HG03521 (cell line): ENCODE measurements around the gene NOB1.
A peak's percentile ranks its signal among the peaks of the same experiment; 100 is the strongest.
"Not testable (repeated sequence)": the region's sequence is repeated elsewhere in the genome, so short reads cannot be mapped to it uniquely, and the experiment has no call there.

Source experiments
- ATAC-seq: cut with Tn5 transposase; IDR thresholded peaks from one replicate; pipeline ENCODE4 v1.9.1; 2021; ENCODE audit warnings: mild to moderate bottlenecking, moderate library complexity; ENCODE audit not compliant: unreplicated experiment

The NOB1 gene

DNA sequence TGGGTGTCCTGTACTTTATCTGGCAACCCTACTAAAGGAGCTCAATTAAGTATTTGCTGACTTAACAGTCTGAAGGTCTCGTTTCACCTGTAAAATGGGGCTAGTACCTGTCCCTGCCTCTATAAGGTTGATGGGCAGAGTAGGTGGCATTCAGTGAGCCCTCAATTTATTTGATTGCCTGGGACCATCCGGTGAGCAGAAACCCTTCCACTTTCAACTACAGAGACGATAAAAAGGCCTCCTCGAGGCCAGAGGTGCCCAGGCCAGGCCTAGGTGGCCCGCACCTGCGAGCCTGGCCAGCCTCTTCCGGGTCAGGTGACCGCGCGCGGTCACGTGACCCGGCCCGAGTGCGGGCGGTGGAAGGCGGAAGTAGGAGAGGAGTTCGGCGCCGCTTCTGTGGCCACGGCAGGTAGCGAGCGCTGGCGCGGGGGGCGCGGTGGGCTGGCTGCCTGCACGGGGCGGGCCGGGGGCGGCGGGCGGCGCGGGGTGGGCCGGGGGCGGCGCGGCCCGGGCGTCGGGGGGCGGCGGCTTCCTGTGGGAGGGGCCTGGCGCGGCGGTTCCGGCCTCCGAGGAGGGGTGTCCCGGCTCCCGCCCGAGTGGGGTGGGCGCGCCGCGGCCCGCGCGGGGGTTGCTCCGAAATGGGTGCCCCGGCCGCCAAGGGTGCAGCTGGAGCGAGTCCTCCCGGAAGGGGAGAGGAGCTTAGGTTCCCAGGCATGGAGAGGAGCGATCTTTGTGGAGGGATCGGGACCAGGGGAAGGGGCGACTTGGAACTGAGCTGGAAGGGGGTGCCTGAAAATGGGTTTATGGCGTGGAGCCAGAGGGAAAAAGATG, 7.5 kb upstream of the NOB1 start, which contains the start of gene WWP2:
Gene WWP2 (plus strand): TSS at position 350 of the 831 bp plus-strand sequence. CDS start 24,679 bp downstream, outside the sequence.
- ATAC-seq: peak; percentile 84

DNA sequence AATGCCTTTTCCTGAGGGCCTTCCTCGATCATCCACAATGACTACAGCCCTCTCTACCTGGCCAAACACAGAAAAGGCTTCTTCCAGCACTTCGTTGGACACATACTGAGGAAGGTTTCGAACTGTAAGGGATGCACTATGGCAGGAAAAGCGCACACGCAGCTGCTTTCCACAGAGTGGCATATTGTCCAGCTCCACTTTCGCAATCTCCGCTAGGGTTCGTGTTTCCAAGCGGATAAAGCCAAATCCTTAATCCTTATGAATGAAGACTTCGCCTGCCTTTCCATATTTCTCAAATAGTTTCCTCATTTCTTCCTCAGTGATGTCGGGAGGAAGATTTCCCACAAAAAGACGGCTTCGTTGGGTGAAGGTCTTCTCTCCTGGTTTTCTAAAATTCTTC, 2.6 kb upstream of the NOB1 start:
- not testable (repeated sequence) for ATAC-seq

DNA sequence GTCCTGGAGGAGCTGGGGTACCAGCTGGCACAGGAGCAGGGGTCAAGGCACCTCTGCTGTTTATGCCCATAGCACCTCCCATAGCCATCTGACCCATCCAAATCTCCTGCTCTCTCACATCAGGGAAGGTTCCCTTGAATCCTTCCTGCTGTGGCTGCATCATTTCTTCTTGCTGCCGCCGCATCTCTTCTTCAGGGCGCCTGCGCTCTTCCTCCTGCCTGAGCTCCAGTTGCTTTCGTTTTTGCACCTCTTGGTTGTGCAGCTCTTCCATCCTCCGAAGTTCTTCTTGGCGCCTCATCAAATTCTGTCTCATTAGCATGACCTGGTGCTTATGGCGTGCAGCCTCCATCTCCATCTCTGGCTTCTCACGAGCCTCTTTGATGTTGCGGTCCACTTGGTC, 2.0 kb upstream of the NOB1 start:
- ATAC-seq: no peak

DNA sequence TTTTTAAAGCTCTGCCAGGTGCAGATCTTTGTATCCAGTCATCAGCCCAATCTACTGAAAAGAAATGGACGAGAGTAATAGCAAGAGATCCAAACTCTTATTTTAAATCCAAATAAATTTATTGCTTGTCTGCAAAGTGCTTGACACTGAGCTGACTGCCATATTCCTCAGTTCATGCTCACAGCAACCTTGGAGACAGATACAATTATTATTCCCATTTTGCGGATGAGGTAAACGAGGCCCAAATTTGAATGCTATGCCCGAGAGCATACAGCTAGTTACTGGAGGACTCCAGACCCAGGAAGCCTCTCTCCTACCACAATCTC, 620 bp downstream of the NOB1 start:
- ATAC-seq: no peak

DNA sequence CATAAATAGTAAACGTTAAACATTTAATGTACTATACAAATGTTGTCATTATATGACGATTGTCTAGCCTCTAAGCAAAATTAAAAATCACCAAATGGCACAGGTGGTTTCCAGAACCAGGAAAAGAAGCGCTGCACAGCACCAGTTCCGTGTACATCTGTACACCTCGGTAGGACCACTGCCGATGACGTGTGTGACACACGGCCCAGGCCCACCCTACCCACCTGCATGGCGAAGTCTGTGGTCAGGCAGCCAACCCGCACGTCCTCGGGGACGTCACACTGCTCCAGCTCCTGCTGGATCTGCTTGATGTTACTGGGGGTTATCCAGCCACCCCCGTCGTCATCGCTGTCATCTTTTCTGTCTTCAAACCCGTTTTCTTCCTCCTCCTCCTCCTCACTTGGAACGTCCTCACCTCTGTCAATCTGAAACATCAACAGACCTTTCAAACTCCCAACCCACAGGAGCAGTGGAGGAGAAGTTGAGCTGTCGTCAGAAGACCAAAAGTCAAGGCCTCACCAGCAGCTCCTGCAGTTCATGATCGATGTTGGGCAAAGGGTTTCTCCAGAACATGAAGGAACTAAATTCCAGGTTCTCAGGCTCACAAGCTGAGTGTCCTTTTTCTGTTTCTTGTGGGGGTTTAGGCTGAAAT, 5.9 kb downstream of the NOB1 start:
- no peak for ATAC-seq

DNA sequence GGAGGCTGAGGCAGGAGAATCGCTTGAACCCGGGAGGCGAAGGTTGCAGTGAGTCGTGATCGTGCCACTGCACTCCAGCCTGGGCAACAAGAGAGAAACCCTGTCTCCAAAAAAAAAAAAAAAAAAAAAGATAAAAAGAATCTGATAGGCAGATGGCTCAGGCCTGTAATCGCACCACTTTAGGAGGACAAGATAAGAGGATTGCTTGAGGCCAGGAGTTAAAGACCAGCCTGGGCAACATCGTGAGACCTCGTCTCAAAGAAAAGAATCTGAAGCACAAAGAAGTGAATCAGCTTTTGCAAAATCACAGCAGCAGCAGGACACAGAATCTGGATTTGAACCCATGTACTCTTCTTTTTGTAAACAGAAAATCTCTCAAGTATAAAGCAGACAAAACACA, 7.6 kb downstream of the NOB1 start:
- ATAC-seq: no peak

DNA sequence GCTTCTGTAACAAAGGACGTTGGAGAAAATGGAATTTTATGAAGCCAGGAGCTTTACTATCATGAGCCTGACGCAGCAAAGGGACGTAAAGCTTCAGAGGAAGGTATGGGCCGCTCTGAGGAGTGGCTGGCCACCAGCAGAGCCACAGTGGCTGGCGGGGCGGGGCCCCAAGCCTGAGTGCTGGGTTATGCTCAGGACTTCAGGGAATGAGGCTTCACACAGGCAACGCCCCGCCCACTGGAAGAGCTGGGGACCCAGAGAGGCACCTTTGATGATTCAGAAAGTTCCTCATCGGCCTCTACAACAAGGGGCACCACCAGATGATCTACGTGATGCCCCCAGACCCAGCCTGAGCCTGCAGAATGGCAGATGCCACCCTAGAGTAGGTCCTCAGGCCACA, 8.8 kb downstream of the NOB1 start:
- no peak for ATAC-seq

DNA sequence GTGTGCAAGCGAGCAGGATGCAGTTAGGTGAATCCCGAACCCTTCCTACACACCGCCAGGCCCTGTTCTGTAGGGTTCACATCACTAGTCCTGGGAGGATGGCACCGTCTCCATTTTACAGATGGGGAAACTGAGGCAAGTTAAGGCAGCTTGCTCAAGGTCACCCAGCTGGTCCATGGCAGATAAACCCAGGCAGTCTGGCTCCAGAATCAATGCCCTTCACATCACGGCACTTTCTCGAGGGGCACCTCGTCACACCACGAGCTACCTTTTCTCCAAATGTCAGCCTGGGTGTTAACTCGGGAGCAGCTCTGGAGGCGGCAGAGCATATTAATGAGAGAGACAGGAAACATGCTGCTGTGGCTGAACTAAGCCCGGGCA, 9.5 kb downstream of the NOB1 start:
- ATAC-seq: no peak

DNA sequence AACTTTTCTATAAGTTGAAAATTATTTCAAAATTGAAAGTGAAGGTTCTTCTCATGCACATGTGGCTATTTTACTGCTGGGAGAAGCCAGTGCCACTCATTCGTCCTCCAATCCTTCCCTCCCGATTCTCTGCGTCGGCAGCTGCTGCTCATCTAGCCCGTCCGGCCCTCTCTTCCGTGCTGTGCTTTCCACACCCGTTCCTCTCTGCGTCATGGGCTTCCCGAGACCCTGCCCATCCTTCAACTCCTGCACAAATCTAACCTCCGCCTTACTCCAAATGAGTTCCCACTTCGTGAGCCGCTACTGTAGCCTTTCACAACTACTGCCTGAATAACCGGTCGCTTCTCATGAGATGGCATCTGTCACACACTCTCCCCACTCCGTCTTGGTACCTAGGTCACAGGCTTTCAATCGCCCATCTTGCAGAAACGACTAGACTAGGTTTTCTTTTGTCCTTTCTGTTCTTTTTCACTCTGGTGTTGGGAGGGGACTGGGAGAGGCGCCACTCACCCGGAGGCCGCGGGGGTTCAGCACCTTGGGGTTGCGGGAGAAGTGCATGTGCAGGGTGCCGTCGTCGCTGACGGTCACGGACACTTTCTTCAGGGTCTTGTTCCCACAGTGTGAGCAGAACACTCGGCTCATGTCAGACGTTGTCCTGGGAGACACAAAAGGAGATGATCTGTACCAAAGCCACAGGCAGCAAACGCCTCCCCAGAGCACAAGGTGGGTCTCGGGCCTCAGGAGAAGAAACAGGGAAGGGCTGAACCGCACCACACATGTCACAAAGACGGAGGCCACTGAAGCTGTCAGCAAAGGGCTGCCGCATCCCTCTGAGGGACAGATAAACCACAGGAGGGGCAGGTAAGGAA, 10.1 kb downstream of the NOB1 start:
- ATAC-seq: no peak

DNA sequence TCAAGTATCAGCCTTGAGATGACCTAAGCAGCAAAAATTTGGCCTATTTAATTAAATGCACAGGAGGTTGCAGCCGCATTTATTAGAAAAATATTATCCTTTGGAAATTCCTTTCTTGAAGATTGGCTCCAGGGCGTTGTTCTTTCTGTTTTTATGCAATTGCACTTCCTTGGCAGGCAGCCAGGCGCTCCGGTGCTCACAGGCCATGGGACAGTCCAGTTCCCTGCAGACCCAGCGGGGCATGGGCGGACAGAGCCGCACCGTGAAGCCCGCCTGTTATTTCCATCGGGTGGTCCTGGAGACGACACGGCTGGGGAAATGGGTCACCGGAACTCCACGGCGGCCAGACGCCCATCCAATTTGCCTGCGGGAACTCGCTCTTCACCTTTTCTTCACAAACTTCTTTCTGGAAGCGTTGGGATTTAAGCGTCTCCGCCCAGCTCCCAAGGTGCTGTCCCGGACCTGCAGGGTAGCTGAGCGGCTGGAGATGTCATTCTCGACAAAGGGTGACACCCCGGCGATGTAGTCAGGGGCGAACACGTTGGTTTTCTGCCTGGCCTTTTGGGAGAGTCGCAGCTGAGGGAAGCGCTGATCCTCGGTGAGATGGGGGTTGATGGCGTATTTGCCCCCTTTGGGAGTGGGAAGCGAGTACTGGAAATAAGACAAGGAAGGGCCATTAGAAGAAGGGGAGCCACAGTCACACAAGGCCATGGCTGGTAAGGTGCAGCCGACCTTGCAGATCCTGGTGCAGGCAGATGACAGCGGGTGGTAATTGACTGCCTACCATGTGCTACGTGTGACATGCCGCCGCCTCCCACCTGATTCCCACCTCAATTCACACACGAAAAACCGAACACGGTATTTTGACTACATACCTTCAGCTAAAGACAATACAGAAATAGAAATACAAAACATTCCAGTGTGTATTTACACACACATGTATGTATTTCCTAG, 12.5 kb downstream of the NOB1 start:
- no peak for ATAC-seq

DNA sequence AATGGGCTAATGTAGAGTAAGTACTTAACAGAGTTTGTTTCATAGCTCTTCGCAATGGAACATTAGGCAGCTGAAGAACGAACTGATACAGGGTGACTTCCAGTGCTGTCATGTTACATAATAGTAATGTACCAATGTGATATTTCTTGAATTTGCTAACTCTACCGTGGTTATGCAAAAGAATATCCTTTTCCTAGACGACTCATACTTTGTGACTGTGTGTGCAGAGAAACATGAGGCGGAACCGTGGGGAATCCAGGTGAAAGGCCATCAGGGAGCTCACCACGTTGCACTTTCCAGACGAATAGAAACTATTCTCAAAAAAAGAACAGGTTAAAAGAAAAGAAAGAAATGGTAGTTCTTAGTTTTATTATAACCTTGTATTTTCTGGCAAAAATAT, 13.2 kb downstream of the NOB1 start:
- no peak for ATAC-seq

DNA sequence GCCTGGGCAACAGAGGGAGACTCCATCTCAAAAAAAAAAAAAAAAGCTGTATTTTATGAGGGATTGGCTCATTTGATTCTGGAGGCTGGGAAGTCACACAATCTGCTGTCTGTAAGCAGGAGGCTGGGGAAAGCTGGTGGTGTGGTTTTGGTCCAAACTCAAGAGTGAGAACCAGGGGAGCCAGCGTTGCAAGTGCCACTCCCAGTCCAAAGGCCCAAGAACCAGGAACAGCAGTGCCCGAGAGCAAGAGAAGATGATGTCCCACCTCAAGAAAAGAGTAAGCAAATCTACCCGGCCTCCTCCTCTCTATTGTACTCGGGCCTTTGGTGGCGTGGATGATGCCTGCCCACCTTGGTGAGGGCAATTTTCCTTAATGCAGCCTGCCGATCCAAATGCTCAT, 22.6 kb downstream of the NOB1 start:
- no peak for ATAC-seq

DNA sequence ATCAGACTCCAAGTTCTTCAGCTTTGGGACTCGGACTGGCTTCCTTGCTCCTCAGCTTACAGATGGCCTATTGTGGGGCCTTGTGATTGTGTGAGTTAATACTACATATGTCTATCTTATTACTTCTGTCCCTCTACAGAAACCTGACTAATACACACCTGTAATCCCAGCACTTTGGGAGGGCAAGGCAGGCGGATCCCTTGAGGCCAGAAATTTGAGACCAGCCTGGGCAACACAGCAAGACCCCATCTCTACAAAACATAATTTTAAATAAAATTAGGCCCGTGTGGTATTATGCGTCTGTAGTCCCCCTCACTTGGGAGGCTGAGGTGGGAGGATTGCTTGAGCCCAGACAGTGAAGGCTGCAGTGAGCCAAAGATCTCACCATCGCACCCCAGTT, 23.4 kb downstream of the NOB1 start:
- ATAC-seq: not testable (repeated sequence)

DNA sequence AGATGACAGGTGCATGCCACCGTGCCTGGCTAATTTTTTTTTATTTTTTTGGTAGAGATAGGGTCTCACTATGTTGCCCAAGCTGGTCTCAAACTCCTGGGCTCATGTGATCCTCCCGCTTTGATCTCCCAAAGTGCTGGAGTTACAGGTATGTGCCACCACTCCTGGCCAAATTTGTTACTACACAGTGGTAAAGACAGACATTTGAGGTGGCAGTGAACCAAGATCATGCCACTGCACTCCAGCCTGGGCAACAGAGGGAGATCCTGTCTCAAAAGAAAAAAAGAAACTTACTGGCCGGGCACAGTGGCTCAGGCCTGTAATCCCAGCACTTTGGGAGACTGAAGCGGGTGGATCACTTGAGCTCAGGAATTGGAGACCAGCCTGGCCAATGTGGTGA, 25.7 kb downstream of the NOB1 start:
- ATAC-seq: not testable (repeated sequence)

DNA sequence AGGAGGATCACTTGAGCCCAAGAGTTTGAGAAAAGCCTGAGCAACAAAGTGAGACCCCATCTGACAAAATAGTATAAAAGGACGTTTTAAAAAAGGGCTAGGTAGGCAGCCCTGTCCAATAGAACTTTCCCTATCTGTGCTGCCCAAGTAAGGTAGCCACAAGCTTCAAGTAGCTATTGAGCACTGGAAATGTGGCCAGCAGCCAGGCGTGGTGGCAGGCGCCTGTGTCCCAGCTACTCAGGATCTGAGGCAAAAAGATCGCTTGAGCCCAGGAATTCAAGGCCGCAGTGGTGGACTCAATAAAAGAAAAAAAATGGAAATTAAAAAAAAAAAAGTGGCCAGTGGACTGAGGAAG, 26.8 kb downstream of the NOB1 start:
- no peak for ATAC-seq

DNA sequence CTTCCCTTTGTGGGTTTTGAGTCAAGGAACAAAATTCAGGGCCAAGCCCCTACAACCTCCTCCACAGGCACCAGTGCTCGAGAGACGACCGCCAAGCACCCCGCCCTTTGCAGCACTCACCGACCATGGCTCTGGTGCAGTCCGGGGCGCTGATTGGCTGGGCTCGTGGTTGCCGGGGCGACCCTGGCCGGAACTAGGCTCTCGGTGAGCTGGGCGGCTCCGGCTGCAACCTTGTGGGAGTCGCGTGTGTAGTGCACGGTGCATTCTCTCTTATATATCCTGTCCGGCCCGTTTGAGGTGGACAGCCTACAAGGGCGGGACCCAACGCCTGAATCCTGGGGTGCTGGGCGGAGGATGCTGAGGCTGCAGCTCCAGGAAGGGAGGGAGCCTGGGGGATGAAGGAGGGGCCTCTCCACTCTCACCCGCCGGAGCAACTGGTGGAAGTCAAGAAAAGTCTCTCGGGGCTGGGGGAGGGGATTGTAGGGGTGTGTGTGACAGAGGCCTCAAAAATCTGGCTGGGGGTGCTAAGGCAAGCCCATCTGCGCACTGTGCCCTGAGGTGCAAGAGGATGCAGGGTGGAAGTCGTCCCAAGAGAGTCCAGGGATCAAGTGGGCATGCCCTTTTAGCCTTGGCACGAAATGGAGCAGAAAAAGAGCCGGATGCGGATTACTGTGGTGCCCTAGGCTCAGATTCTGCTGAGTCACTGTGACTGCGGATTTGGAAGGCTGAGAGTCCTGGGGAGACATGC, 28.2 kb downstream of the NOB1 start, which contains the start of gene NQO1:
Gene NQO1 (minus strand): TSS at position 248 of the 748 bp plus-strand sequence. CDS start 121 bp downstream, at position 127.
- ATAC-seq: peak; percentile 98

DNA sequence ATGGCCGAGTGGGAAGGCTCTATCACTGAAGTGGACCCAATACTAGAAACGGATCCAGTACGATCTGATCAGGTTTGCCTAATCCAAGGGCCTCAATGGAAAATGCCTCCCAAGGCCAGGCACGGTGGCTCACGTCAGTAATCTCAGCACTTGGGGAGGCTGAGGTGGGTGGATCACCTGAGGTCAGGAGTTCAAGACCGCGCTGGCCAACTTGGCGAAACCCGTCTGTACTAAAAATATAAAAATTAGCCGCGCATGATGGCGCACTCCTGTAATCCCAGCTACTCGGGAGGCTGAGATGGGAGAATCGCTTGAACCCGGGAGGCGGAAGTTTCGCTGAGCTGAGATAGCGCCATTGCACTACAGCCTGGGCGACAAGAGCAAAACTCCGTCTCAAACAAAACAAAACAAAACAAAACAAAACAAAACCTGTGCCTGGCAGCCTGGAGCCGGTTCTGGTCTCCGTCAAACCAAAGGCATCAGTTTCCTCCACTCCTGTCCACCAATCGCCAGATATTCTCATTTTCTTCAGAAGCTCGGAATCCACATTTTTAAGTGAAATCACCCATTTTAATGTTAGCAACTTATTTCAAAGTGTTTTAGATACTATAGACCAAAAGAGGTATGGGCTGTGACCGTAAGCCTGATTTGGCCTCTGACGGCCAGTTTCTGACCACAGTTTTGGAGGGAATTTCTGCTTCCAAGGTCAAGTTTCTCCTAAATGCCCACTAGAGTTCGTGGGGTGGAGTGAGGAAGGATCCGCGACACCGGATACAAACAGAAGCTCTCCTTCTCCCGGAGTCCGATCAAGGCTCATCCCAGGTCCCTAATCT, 29.0 kb downstream of the NOB1 start:
- ATAC-seq: no peak

DNA sequence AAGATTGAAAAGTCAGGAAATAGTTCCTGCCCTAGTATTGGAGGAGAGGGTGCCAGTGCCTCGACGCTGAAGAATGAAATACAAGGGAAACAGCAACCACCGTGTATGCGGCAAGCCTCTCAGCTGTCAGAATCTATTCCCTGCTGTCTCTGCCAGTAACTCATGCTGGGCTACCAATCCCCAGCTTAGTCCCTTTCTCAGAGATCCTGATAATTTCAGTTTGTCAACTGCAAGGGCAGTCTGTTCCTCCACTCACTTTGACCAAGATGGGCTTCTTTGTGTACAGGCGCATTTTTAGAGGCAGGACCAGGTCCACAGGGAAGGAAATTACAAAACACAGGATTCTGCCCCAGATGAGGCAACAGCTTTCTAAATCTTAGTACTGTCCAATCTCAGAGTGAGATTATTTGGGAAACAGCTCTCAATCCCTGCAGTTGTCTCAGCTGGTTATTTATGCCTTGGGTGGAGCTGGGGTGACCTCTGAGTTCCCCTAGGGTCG, 29.7 kb downstream of the NOB1 start:
- no peak for ATAC-seq

DNA sequence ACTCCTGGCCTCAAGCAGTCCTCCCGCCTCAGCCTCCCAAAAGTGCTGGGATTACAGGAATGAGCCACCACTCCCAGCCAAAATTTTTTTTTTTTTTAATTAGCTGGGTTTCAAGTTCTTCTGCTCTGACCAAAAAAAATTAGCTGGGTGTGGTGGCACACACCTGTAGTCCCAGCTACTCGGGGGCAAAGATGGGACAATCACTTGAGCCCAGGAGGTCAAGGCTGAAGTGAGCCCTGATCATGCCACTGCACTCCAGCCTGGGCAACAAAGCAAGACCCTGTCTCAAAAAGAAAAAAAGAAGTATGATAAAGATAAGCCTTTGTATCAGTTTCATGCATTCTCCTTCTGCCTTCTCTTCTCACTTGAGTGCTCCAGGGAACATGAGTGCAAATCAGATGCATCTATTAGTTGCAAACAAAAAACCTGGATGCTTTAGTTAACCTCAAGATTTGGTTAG, 30.3 kb downstream of the NOB1 start:
- ATAC-seq: no peak
